CMK (cell line): ENCODE results near the gene TRAF4.
A peak's percentile ranks its signal among the peaks of the same experiment; 100 is the strongest.
"Not testable (repeated sequence)": the region's sequence is repeated elsewhere in the genome, so short reads cannot be mapped to it uniquely, and the experiment has no call there.

ENCODE experiments used
- DNase-seq: peaks from one replicate; pipeline ENCODE4 v3.0.0-alpha.2; 2010; ENCODE audit warnings: low read depth

The TRAF4 gene

DNA sequence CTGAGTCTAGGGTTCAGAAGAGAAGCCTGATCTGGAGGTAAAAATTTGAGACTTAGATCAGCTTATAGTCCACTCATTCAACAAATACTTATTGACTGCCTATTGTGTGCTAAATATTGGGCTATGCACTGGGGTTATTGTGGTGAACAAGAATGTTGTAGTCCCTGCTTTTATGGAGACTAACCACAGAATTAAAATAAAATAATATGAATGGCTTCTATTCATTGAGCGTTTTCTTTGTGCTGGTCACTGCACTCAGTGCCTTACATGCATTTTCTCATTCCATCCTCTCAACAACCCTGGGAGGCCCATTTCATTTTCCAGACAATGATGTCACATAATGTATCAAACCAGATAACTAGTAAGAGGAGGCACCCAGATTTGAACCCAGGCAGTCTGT, 10.5 kb upstream of the TRAF4 start:
- no peak for DNase-seq

DNA sequence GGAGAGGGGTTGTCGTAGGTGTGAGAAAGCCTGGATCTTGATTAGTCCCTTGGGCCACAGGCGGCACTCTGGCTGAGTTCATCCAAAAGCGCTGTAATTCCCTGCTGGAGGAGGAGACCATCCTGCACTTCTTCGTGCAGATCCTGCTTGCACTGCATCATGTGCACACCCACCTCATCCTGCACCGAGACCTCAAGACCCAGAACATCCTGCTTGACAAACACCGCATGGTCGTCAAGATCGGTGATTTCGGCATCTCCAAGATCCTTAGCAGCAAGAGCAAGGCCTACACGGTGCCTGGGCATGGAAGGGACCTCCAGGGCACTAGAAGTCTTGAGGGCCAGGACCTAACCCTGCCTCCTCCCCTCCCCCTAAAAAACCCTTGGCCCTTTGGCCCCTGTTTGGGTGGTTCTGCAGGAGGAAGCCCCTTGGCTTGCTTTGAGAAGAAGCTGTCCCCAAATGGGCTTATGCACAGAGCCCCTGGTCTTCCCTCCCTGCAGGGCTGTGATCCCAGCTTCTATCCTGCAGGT, 9.0 kb upstream of the TRAF4 start:
- DNase-seq: no peak

DNA sequence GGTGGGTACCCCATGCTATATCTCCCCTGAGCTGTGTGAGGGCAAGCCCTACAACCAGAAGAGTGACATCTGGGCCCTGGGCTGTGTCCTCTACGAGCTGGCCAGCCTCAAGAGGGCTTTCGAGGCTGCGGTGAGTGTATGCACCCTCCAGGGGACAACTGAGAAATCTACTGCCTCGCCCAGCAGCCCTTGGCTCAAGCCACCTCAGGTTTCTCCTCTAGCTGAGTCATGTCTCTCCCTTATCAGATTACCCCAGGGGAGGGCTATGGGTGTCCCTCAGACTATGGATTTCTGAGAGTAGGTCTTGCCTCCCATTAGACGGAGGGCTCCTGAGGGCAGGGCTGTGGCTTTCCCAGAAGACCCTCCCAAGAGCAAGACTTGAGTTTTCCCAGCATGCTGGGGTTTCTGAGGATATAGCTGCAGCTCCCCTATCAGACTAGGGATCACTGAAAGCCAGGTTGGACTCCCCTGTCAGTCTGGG, 8.5 kb upstream of the TRAF4 start:
- DNase-seq: no peak

DNA sequence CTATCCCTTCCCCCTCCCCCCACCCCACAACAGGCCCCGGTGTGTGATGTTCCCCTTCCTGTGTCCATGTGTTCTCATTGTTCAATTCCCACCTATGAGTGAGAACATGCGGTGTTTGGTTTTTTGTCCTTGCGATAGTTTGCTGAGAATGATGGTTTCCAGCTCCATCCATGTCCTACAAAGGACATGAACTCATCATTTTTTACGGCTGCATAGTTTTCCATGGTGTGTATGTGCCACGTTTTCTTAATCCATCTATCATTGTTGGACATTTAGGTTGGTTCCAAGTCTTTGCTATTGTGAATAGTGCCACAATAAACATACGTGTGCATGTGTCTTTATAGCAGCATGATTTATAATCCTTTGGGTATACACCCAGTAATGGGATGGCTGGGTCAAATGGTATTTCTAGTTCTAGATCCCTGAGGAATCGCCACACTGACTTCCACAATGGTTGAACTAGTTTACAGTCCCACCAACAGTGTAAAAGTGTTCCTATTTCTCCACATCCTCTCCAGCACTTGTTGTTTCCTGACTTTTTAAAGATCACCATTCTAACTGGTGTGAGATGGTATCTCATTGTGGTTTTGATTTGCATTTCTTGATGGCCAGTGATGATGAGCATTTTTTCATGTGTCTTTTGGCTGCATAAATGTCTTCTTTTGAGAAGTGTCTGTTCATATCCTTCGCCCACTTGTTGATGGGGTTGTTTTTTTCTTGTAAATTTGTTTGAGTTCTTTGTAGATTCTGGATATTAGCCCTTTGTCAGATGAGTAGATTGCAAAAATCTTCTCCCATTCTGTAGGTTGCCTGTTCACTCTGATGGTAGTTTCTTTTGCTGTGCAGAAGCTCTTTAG, 7.7 kb upstream of the TRAF4 start:
- DNase-seq: not testable (repeated sequence)

DNA sequence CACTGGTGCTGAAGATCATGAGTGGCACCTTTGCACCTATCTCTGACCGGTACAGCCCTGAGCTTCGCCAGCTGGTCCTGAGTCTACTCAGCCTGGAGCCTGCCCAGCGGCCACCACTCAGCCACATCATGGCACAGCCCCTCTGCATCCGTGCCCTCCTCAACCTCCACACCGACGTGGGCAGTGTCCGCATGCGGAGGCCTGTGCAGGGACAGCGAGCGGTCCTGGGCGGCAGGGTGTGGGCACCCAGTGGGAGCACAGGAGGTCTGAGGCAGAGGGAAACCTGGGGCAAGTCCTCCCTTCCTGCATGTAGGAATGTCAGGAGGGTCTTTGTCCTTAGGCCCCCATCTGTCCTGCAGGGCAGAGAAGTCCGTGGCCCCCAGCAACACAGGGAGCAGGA, 6.5 kb upstream of the TRAF4 start:
- no peak for DNase-seq

DNA sequence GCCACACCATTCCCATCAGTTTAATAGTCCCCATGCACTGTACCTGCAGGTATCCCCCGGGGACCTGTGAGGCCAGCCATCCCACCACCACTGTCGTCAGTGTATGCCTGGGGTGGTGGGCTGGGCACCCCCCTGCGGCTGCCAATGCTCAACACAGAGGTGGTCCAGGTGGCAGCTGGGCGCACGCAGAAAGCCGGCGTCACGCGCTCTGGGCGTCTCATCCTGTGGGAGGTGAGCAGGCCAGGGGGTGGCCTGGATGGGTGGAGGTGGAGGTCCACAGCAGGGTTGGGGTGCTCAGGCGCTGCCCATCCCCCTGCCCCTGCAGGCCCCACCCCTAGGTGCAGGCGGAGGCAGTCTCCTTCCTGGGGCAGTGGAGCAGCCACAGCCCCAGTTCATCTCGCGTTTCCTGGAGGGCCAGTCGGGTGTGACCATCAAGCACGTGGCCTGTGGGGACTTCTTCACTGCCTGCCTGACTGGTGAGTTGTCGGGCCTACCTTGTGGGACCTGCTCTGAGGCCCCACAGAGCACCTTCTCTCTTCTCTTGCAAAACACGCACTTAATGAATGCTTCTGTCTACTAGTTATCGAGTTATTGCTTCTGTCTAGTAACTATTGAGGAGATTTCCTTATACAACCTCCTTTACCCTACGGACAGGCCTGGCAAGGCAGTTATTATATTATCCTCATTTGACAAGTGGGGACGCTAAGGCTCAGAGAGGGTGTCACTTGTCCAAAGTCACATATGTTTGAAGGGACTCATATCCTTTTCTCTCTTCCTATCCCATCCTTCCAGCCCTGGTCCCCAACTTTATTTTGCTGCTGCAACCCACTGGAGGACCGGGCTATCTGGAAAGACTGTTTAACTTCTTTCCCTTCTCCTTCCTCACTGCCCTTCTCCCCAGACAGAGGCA, 5.8 kb upstream of the TRAF4 start:
- no peak for DNase-seq

DNA sequence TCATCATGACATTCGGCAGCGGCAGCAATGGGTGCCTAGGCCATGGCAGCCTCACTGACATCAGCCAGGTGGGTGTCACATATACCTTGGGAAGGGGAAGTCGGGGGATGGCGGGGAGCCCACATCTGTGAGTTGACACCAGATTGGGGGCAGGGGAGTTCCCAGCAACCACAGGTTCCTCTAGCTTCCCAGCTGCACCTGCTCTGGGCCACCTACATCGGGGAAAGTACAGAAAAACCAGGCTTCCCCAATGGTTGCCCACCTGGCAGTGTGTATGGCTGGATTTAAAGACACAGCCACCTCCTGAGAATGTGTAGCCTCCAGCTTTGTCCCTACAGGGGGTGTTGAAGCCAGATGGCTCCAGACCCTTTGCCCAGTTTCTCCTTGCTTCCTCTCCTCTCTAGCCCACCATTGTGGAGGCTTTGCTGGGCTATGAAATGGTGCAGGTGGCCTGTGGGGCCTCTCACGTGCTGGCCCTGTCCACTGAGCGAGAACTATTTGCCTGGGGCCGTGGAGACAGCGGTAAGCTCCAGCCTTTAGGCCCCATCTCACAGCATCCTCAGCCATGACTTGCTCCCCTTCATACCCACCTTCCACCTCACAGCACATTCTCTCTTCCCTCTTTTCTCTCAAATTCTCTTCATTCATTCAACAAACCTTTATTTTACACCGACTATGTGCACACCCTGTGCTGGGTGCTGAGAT, 5.0 kb upstream of the TRAF4 start:
- no peak for DNase-seq

DNA sequence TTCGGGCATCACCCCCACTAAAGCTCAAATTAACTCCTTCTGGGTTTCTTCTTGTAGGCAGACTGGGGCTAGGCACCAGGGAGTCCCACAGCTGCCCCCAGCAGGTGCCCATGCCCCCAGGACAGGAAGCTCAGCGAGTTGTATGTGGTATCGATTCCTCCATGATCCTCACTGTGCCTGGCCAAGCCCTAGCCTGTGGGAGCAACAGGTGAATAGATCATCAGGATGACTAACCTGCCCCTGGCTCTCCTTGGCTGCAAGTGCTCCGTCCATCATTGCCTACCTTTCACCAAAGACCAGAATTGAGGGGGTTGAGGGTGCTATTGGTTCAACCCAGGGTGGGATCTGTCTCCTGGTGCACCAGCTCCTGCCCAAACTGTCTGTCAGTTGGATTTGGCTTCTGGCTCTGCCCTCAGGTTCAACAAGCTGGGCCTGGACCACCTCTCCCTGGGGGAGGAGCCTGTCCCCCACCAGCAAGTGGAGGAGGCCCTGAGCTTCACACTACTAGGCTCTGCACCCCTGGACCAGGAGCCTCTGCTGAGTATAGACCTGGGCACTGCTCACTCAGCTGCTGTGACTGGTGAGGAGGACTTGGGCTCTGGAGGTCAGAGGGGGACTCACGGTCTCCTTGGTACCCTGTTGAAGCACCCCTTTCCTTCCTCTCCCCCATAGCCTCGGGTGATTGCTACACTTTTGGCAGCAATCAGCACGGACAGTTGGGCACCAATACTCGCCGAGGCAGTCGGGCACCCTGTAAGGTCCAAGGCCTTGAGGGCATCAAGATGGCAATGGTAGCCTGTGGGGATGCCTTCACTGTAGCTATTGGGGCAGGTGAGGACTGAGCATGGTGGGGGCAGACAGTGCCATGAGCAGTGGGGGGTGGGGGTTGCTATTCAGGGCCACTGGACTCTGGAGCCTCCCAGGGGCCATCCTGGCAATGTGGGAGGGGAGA, 3.1 kb upstream of the TRAF4 start:
- DNase-seq: no peak

DNA sequence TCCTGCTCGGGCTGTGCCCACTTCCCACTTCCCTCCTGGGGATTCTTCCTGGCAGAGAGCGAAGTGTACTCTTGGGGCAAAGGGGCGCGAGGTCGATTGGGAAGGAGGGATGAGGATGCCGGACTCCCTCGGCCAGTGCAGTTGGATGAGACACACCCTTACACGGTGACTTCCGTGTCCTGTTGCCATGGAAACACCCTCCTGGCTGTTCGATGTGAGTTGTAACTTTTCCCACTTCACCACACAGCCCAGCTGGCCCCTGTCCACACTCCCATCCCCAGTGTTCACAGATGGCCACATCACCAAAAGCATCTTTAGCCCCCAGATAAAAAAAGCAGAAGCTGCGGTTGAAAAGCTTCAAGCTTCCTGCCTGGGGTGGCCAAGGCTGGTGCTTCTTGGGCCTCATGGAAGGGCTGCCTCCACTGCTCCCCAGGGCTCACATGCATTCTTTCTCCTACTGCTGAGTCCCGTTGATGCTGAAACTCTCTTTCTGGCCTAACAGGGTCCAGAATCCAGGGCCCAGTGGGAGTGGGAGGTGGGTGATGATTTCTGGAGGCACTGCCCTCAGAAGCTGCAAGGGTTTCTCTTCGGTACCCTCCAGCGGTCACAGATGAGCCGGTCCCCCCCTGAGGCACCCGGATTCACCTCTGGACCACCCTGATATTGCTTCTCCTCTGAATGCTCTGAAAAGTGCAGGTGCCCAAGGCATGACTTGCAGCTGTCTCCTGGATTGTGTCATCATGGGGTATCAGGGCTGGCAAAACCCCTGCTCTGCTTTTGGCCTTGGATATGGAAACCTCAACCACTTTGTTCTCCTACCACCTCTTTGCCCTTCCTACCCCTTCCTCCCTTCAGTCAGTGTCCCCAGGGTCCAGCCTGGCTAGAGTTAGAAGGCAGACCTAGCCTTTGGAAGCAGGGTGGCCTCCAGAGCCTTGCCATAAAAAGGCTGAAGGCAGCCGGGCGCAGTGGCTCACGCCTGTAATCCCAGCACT, 2.2 kb upstream of the TRAF4 start:
- peak; percentile 98 for DNase-seq

DNA sequence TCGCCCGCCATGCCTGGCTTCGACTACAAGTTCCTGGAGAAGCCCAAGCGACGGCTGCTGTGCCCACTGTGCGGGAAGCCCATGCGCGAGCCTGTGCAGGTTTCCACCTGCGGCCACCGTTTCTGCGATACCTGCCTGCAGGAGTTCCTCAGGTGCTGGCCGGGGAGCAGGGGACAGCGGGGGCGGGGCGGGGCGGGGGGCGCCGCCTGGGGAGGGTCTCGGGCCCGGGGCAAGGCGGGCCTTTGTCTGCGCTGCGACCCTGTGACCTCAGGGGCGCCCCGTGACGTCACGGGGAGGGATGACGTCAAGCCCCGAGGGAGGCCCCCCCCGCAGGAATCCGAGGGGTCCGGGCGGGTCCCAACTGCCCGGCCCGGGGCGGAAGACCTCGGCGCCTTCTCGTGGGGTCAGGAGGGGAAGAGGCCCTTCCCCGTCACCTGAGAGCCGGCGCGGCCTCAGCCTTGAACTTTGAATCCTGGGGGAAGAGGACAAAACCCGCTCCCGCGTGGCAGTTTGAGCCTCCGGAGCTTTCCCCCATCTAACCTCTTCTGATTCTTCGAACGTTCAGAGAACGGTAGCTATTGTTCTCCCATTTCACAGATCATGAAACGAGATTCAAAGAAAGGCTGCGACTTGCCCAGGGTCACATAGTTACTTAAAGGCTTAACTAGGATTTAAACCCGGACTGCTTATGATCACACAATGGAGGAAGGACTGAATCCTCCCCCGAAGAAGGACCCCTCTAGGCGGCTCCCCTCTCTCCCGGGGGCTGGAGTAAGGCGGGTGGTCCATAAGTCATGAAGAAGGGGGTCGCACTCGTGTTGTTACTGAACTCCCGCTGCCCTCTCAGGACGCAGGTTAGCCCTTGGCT, 527 bp downstream of the TRAF4 start:
- no peak for DNase-seq

DNA sequence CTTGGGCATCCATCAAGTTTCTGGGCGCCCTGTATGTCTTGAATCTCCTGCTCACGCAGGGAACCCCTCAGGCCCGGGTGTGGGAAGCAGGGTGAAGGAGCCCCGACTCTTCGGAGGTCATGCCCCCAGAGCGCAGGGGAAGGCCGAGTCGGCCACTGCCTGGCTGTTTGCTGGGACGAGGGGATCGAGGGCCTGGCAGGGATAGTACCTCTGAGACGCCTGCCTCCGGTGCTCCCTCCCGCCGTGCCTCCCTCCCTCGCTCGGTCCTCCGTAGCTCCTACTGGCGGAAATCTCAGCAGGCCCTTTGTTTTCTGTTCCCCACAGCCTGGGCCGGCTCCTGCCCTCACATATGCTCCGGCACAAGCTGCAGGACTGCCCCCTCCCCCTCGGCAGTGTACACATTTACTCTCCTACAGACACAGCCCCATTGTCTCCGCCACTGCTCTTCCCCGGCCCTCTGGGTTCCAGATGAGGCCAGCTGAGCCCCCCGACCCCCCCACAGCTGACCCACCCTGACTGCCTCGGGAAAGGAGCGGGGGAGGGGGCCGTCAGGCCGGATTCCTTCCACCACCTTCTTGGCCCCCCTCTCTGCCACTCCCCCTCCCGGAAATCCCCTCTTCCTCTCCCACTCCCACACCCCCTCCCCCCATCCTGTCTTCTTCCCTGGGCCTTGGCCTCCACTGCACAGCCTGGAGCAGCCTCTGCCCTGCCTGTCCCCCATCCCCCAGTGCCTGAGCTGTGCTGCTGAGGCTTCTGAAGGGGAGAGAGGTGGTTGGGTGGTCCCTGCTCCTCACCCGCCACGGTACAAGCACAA, 1.4 kb downstream of the TRAF4 start:
- DNase-seq: no peak

DNA sequence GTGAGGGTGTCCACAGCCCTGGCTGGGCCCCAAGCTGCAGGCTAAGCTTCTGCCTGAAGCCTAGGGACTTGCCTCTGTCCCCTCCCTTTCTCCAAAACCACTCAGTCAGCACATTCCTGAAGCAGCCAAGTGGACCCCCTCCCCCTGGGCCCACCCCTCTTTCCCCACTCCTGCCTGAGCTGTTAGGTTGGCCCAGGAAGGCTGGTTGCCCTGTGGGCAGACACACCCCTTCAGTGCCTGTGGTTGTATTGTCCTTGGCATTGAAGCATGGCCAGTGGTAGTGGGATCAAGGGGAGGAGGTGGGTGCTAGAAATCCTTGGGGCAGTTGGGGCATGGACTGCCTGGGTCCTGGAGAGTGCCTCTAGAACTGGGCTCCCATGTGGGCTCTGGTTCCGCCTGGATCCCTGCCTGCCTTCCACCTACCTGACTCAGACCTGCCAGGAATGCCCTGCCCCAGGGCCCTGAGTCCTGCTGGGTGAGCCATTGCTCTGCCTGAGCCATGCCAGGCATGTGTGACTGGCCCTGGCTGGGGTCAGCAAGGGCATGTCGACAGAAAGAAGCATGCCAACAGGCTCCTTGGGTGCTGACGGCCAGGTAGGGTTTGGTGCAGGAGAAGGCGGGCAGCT, 2.1 kb downstream of the TRAF4 start:
- DNase-seq: no peak

DNA sequence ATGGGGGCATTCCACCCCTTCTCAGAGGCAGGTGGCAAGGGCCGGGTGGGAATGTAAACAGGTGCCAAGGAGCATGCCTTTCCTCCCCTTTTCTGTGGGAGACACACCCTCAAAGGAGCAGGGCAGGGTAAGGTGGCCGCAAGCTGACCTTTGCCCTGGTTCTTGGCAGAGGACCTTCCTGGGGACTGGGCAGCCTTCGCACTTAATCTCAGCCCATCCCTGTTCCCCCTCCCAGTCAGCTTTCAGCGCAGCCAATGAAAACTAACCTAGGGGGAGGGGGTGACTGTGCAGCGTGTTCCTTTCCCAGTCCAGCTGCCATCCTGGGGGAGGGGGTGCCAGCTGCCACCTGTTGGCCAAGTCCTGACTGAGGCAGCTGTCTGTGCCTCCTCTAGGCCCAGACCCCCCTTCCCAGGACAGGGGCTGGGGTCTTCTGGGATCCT, 2.8 kb downstream of the TRAF4 start:
- DNase-seq: no peak

DNA sequence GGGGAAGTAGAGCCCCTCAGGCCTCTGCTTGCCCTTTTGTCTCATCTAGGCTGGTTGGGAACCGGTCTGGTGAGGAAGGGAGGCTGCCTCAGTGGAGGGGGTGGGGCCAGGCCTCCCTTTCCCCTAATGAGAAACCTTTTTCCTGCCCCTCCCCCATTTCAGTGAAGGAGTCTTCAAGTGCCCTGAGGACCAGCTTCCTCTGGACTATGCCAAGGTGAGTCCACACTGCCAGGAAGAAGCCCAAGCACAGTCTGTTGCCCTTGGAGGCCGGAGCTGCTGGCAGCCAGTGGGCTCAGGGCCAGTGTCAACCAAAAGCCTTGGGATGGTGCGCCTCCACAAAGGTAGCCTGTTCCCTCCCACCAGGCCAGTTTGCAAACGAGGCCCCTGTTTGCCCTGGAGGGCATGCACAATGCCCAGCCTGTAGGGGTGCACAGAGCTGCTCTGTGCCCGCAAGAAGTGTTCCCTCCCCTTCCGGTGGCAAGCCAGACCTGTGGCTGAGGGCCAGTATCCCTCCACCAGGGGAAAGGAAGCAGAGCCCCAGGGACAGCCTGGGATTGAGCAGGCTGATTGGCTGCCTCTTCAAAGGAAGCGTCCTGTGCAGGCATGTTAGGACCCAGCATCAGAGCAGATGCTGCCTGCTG, 3.4 kb downstream of the TRAF4 start:
- no peak for DNase-seq

DNA sequence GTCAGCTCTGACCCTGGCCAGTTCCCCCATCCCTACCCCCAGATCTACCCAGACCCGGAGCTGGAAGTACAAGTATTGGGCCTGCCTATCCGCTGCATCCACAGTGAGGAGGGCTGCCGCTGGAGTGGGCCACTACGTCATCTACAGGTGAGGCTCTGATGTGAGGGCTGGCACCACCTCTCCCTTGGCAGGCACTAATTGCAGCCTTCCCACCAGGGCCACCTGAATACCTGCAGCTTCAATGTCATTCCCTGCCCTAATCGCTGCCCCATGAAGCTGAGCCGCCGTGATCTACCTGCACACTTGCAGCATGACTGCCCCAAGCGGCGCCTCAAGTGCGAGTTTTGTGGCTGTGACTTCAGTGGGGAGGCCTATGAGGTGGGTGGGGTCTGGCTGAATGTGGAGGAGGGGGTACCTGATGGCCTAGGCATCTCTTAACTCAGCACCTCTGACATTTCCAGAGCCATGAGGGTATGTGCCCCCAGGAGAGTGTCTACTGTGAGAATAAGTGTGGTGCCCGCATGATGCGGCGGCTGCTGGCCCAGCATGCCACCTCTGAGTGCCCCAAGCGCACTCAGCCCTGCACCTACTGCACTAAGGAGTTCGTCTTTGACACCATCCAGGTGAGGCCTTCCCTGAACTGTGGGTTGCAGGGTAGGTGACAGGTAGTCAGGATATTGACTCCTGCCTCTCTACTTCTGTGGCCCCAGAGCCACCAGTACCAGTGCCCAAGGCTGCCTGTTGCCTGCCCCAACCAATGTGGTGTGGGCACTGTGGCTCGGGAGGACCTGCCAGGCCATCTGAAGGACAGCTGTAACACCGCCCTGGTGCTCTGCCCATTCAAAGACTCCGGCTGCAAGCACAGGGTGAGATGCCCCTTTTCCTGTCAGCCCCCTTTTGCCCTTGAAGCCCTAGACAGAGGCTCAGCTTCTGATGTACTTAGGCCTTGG, 4.3 kb downstream of the TRAF4 start:
- DNase-seq: no peak
